MM.1S (cell line): ENCODE results near the gene PDLIM5.

Experiments used
- DNase-seq: peaks from one replicate; pipeline ENCODE4 v3.0.0-alpha.2; 2015
- H2AFZ ChIP-seq: fragments of 300-600 bp; sonication (generic); 2 replicates; pipeline ENCODE4 v1.6.0; 2016; ENCODE audit warnings: antibody characterized with exemption, low read length
- H3F3A ChIP-seq: fragments of 300-600 bp; sonication (generic); 2 replicates; pipeline ENCODE4 v1.6.1; 2016; ENCODE audit warnings: mild to moderate bottlenecking, antibody characterized with exemption, low read length, moderate library complexity, mixed read lengths; ENCODE audit not compliant: insufficient read depth
- H3K27ac ChIP-seq: fragments of 300-600 bp; sonication (generic); 2 replicates; pipeline ENCODE4 v1.5.1; 2016; ENCODE audit warnings: mild to moderate bottlenecking, low read length
- H3K27me3 ChIP-seq: fragments of 300-600 bp; sonication (generic); replicated peaks from 2 replicates; pipeline ENCODE4 v1.6.0; 2016; ENCODE audit warnings: low read length; ENCODE audit not compliant: insufficient read depth
- H3K36me3 ChIP-seq: fragments of 300-600 bp; sonication (generic); replicated peaks from 2 replicates; pipeline ENCODE4 v1.6.1; 2016; ENCODE audit warnings: mild to moderate bottlenecking, low read length, mixed read lengths; ENCODE audit not compliant: insufficient read depth
- H3K4me1 ChIP-seq: fragments of 300-600 bp; sonication (generic); 2 replicates; pipeline ENCODE4 v1.6.1; 2016; ENCODE audit warnings: low read length, mixed read lengths
- H3K4me2 ChIP-seq: fragments of 300-600 bp; sonication (generic); 2 replicates; pipeline ENCODE4 v1.6.0; 2016; ENCODE audit warnings: low read depth, low read length
- H3K4me3 ChIP-seq: fragments of 300-600 bp; sonication (generic); 2 replicates; pipeline ENCODE4 v1.5.1; 2016; ENCODE audit warnings: low read length, mixed read lengths
- H3K79me2 ChIP-seq: fragments of 300-600 bp; sonication (generic); 2 replicates; pipeline ENCODE4 v1.6.1; 2016; ENCODE audit warnings: mixed run types, low read length, mixed read lengths
- H3K9ac ChIP-seq: fragments of 300-600 bp; sonication (generic); 2 replicates; pipeline ENCODE4 v1.6.1; 2016; ENCODE audit warnings: low read length, mixed read lengths
- H3K9me2 ChIP-seq: fragments of 300-600 bp; sonication (generic); replicated peaks from 2 replicates; pipeline ENCODE4 v1.6.1; 2016; ENCODE audit warnings: mild to moderate bottlenecking, low read length, mixed read lengths; ENCODE audit not compliant: insufficient read depth
- H3K9me3 ChIP-seq: fragments of 300-600 bp; sonication (generic); replicated peaks from 2 replicates; pipeline ENCODE4 v1.6.1; 2016; ENCODE audit warnings: mild to moderate bottlenecking, low read length, mixed read lengths; ENCODE audit not compliant: insufficient read depth
- H4K20me1 ChIP-seq: fragments of 300-600 bp; sonication (generic); 2 replicates; pipeline ENCODE4 v1.6.1; 2016; ENCODE audit warnings: mild to moderate bottlenecking, low read length, moderate library complexity, mixed read lengths; ENCODE audit not compliant: insufficient read depth
- EZH2 ChIP-seq: fragments of 300-600 bp; sonication (generic); optimal IDR thresholded peaks from 2 replicates; pipeline ENCODE3; 2017; ENCODE audit warnings: low read depth, mild to moderate bottlenecking, antibody characterized with exemption, low read length, mixed read lengths
- EZH2phosphoT487 ChIP-seq: fragments of 300-600 bp; sonication (generic); IDR thresholded peaks from 2 replicates; pipeline ENCODE4 v1.6.1; 2018; ENCODE audit warnings: antibody characterized with exemption, low read length
- TF ChIP-seq, protein P1 (sequence below): fragments of 300-600 bp; sonication (generic); IDR thresholded peaks from 2 replicates; pipeline ENCODE4 v1.5.1; 2016; ENCODE audit warnings: antibody characterized with exemption, low read length, mixed read lengths

The PDLIM5 gene

DNA sequence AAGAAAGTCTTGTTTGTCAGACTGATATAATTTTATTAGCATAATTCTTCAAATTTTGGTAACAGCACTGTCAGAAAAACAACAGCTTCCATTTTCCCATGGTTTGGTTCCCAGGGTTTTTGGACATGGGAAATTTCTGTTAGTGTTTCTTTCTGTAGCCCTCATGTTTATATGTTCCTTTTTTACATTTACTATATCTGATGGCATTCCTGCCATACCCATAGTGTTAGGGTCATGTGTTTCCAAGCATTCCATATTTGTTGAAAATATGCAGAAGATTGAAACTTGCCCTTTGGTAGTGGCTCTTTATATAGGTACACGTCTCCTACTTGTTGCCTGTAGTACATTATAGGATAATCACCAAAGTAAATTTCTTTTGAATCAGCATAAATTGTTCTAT lies 65.8 kb downstream of the PDLIM5 start:
- Histone ChIP-seq H3K4me1 (no peaks in the 10 kb centered on the region), H3K9me2 (no peaks in the 10 kb centered on the region), H3K9me3 (no peaks in the 10 kb centered on the region), H4K20me1 (no peaks in the 10 kb centered on the region), H3K9ac (no peak overlapping the region), H2AFZ (no peak overlapping the region), H3K27me3 (no peaks in the 10 kb centered on the region), H3K36me3 (no peaks in the 10 kb centered on the region), H3F3A (no peaks in the 10 kb centered on the region), H3K4me3 (no peak overlapping the region), H3K27ac (no peak overlapping the region), H3K4me2 (no peak overlapping the region), H3K79me2 (no peaks in the 10 kb centered on the region)
- no peak for DNase-seq
- TF ChIP-seq, protein P1, sequence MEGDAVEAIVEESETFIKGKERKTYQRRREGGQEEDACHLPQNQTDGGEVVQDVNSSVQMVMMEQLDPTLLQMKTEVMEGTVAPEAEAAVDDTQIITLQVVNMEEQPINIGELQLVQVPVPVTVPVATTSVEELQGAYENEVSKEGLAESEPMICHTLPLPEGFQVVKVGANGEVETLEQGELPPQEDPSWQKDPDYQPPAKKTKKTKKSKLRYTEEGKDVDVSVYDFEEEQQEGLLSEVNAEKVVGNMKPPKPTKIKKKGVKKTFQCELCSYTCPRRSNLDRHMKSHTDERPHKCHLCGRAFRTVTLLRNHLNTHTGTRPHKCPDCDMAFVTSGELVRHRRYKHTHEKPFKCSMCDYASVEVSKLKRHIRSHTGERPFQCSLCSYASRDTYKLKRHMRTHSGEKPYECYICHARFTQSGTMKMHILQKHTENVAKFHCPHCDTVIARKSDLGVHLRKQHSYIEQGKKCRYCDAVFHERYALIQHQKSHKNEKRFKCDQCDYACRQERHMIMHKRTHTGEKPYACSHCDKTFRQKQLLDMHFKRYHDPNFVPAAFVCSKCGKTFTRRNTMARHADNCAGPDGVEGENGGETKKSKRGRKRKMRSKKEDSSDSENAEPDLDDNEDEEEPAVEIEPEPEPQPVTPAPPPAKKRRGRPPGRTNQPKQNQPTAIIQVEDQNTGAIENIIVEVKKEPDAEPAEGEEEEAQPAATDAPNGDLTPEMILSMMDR, result no peak
- TF ChIP-seq EZH2 (no peak), EZH2phosphoT487 (no peak)

DNA sequence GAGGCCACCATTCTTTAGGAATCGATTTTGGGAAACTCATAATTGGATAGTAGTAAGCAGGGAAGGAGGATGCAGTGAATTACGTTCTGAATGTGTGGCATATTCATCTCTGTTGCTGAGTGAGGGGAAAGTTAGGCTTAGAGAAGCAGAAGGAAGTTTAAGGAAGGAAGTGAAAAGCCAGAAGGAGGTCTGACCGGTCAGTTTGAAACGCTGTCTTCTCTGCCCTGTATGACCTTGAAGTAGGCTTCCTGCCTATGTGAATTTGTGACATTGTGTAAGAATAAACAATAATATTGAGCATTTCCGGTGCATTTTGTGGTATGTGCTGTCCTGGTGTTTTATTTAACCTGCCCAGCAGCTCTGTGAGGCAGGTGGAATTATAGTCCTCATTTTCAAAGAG lies 67.3 kb downstream of the PDLIM5 start:
- Histone ChIP-seq H2AFZ (no peak overlapping the region), H3K9me2 (no peaks in the 10 kb centered on the region), H3K36me3 (no peaks in the 10 kb centered on the region), H3K9ac (no peak overlapping the region), H3K4me3 (no peak overlapping the region), H3K79me2 (no peaks in the 10 kb centered on the region), H3F3A (no peaks in the 10 kb centered on the region), H3K27ac (no peak overlapping the region), H3K27me3 (no peaks in the 10 kb centered on the region), H3K9me3 (no peaks in the 10 kb centered on the region), H4K20me1 (no peaks in the 10 kb centered on the region), H3K4me1 (no peaks in the 10 kb centered on the region), H3K4me2 (no peak overlapping the region)
- no peak for TF ChIP-seq EZH2phosphoT487
- DNase-seq, result no peak

DNA sequence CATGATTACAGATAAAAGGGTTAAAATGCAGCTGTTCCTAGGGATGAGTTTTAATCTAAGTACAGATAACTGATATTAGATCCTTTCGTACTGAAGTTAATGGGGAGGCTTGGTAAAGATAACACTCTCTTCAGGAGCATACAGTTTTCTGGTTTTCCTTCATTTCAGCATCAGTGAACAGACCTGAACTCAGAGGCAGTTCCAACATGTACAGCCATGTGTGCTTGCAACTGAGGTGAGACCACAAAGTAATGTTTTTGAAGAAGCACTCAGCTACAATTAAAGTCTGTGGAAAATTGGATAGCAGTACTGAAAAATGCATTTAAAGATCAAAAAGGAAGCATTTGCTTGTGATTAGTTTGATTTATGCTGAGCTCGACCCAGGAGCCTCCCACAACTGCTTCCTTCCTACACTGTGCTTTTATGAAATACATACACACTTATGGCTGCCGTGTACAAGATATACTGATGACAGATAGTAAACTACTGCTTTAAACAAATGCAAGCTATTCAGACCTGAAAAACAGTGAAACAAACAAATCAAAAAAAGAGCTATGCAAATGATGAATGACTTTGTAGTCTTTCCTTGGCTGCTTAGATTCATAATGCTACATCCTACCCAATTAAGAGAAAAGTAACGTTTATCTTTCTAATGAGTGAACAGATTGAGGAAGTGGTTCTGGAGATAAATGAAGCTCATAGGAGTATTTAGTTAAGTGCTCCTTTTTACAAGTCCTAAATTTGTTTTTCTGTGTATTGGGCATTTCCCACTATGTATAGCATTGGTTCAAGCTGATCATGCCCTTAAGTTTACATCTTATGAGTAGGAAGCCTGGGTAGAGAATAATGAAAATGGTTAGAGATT lies 68.4 kb downstream of the PDLIM5 start:
- H3K4me3 ChIP-seq, result no peak overlapping the region
- H3K9ac ChIP-seq, result no peak overlapping the region
- H3K79me2 ChIP-seq, result no peaks in the 10 kb centered on the region
- no peak overlapping the region for H3K4me2 ChIP-seq
- no peaks in the 10 kb centered on the region for H3K9me2 ChIP-seq
- no peaks in the 10 kb centered on the region for H3K9me3 ChIP-seq
- H3K36me3 ChIP-seq, result no peaks in the 10 kb centered on the region
- no peaks in the 10 kb centered on the region for H3K27me3 ChIP-seq
- no peak overlapping the region for H2AFZ ChIP-seq
- DNase-seq, result no peak
- no peaks in the 10 kb centered on the region for H3K4me1 ChIP-seq
- H3F3A ChIP-seq, result no peaks in the 10 kb centered on the region
- H3K27ac ChIP-seq, result no peak overlapping the region
- TF ChIP-seq EZH2phosphoT487, result no peak
- no peak for TF ChIP-seq EZH2
- TF ChIP-seq, protein P1, result no peak
- no peaks in the 10 kb centered on the region for H4K20me1 ChIP-seq

DNA sequence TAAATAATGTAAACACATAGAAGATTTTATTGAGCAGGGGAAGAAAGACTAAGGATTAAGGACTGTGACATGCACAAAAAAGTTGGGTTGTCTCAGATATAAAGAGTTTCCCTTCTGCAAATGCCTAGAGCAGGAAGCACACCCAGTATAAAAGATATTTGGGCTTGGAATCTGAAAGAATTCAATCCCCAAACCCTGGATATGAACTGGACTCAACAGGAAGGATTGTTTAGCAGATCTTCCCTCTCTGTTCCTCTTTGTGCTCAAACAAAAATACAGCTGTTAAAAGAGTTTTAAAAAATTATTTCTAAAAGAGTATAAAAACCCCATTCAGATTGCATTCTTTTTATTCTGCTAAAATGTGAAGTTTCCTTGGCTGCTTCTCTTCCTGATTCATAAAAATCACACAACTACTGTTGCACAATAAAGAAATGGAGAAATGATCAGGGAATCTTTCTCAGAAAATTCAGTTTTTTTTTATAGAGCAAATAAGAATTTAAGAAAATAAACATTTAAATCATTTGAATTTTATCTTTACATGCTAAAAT lies 71.4 kb downstream of the PDLIM5 start:
- no peaks in the 10 kb centered on the region for H3K79me2 ChIP-seq

More for the DNA sequence above, 71.4 kb downstream of the PDLIM5 start:
- no peaks in the 10 kb centered on the region for H3K27me3 ChIP-seq
- H3K9me3 ChIP-seq, result no peaks in the 10 kb centered on the region
- no peak overlapping the region for H2AFZ ChIP-seq
- TF ChIP-seq EZH2phosphoT487, result no peak
- DNase-seq, result no peak
- no peak overlapping the region for H3K4me3 ChIP-seq
- H3K27ac ChIP-seq, result no peak overlapping the region
- H3K9ac ChIP-seq, result no peak overlapping the region
- H3F3A ChIP-seq, result no peaks in the 10 kb centered on the region
- peaks cover 5% of the 10 kb centered on the region for H3K4me1 ChIP-seq
- no peaks in the 10 kb centered on the region for H4K20me1 ChIP-seq
- no peaks in the 10 kb centered on the region for H3K36me3 ChIP-seq
- no peak overlapping the region for H3K4me2 ChIP-seq
- H3K9me2 ChIP-seq, result no peaks in the 10 kb centered on the region
